NT2/D1 (cell line): ENCODE data around the gene STXBP5L.

Experiments
- DNase-seq: peaks from one replicate; pipeline ENCODE4 v3.0.0-alpha.2; 2011; ENCODE audit warnings: low read depth, low spot score
- H3K27me3 ChIP-seq: 2 replicates; pipeline ENCODE4 v1.6.0; 2011; ENCODE audit warnings: mild to moderate bottlenecking; ENCODE audit not compliant: insufficient read length, insufficient read depth
- H3K36me3 ChIP-seq: 2 replicates; pipeline ENCODE4 v1.6.1; 2011; ENCODE audit warnings: mild to moderate bottlenecking, low read length, mixed read lengths; ENCODE audit not compliant: insufficient read depth, insufficient read length
- H3K4me1 ChIP-seq: 2 replicates; pipeline ENCODE4 v1.5.1; 2011; ENCODE audit not compliant: insufficient read depth, insufficient read length
- H3K4me3 ChIP-seq: 2 replicates; pipeline ENCODE4 v1.5.1; 2011; ENCODE audit warnings: low read depth; ENCODE audit not compliant: insufficient read length
- H3K9ac ChIP-seq: 2 replicates; pipeline ENCODE4 v1.6.0; 2011; ENCODE audit warnings: low read depth; ENCODE audit not compliant: insufficient read length
- H3K9me3 ChIP-seq: 2 replicates; pipeline ENCODE4 v1.5.1; 2011; ENCODE audit warnings: mild to moderate bottlenecking, low read length; ENCODE audit not compliant: insufficient read depth
- SUZ12 ChIP-seq: IDR thresholded peaks from 2 replicates; pipeline ENCODE4 v1.6.1; 2011; ENCODE audit not compliant: insufficient read length, insufficient read depth; ENCODE audit errors: extremely low read depth
- YY1 ChIP-seq: IDR thresholded peaks from 2 replicates; pipeline ENCODE4 v1.6.1; 2011; ENCODE audit not compliant: insufficient read length, insufficient read depth
- ZNF274 ChIP-seq: IDR thresholded peaks from 2 replicates; pipeline ENCODE4 v1.6.1; 2011; ENCODE audit warnings: mild to moderate bottlenecking, low read depth, low read length

Gene STXBP5L

DNA sequence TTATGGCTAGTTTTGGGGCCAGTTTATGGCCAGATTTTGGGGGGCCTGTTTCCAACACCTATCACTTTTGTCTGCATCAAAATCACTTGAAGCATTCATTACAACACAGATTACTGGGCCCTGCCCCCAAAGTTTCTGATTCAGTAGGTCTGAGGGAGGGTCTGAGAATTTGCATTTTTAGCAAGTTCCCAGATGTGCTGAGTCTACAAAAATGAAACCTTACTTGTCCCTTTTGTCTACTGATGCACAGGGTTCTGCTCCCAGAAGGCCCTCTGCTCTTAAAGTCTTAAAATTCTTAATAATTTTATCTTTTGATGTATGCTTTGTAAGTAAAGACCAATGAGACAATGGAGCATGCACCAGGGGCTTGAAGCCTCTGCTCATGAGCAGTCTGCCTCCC lies 491.8 kb downstream of the STXBP5L start:
- Histone ChIP-seq H3K4me3 (no peak overlapping the region), H3K9me3 (peaks cover 5% of the 10 kb centered on the region; the same call in 1 of the 2 replicates), H3K4me1 (no peaks in the 10 kb centered on the region), H3K9ac (no peak overlapping the region), H3K27me3 (no peaks in the 10 kb centered on the region), H3K36me3 (no peaks in the 10 kb centered on the region)
- TF ChIP-seq YY1: no peak
- no peak for TF ChIP-seq ZNF274
- DNase-seq: no peak

DNA sequence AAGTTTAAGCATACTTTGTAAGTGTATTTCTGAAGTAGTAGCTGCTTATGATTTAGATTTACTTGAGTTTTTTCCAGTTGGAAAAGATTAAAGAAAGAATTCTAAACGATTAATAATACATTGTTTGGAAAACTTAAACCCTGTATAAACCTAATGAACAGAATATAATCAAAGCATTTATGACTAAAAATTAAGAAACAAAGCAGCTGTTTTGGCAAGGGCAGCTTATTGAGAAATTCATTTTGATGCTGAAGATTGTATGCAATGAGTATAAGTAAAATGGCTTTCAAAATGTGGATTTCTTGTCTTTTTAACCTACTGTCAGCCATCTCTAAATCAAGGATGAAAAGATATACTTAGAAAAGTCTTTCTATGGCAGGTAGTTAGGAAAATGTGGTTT lies 497.6 kb downstream of the STXBP5L start:
- Histone ChIP-seq H3K4me1 (no peaks in the 10 kb centered on the region), H3K27me3 (no peaks in the 10 kb centered on the region), H3K9me3 (no peaks in the 10 kb centered on the region), H3K9ac (no peak overlapping the region), H3K4me3 (no peak overlapping the region), H3K36me3 (no peaks in the 10 kb centered on the region)
- no peak for DNase-seq
- TF ChIP-seq SUZ12 (no peak), ZNF274 (no peak), YY1 (no peak)

DNA sequence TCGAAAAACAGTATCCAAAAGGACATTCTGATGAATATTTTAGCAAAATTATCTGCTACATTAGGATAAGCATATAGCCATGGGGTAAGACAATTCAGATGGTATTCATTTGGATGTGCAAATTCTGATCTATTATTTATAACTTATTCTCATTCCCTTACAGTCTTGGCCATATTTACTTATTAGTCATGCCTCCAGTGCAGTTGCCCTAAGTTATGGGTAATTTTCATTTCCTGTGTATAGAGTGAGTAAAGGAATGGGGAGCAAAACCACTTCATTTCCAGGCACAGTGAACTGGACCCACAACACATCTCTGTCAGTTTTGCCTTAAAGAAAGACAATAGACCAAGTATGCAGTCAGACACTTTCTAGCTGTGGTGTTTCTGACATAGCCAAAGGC lies 503.5 kb downstream of the STXBP5L start:
- Histone ChIP-seq H3K27me3 (no peaks in the 10 kb centered on the region), H3K4me1 (no peaks in the 10 kb centered on the region), H3K36me3 (no peaks in the 10 kb centered on the region), H3K9ac (no peak overlapping the region), H3K4me3 (no peak overlapping the region), H3K9me3 (no peaks in the 10 kb centered on the region)
- DNase-seq: no peak
- no peak for TF ChIP-seq ZNF274
- TF ChIP-seq YY1: no peak
- no peak for TF ChIP-seq SUZ12

DNA sequence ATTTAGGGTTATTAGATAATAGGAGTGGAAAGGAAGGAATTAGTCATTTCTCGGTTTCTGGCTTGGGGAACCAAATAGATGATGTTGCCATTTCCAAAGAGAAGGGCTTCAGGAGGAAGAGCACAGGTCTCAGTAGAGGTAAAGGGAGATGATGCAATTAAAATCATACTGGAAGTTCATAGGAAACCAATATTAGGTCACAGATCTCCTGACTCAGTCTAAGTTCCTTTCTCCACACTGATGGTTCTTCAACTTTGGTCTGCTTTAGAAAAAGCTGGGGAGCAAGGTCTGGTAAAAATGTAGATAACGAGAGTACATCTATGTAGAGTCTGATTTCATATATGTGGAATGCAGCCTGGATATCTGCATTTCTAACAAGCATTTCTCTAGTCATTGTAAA lies 506.9 kb downstream of the STXBP5L start:
- Histone ChIP-seq H3K27me3 (no peaks in the 10 kb centered on the region), H3K9me3 (no peaks in the 10 kb centered on the region), H3K4me1 (no peaks in the 10 kb centered on the region), H3K9ac (no peak overlapping the region), H3K4me3 (no peak overlapping the region), H3K36me3 (no peaks in the 10 kb centered on the region)
- DNase-seq: no peak
- TF ChIP-seq YY1: no peak
- TF ChIP-seq SUZ12: no peak
- no peak for TF ChIP-seq ZNF274

DNA sequence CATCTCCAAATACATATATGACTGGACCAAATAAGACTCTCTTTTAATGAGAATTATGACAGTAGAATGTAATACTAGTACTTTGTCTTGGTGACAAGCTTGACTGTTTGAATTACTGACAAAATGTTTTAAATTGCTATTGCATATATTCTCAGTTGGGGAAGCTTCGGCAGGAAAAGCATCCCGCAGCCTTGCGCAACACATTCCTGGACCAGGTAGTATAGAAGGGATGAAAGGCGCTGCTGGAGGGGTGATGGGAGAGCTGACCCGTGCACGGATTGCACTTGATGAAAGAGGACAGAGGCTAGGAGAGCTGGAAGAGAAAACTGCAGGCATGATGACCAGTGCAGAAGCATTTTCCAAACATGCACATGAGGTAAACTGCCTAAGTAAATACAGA lies 510.2 kb downstream of the STXBP5L start:
- Histone ChIP-seq H3K36me3 (no peaks in the 10 kb centered on the region), H3K9me3 (no peaks in the 10 kb centered on the region), H3K4me1 (no peaks in the 10 kb centered on the region), H3K4me3 (no peak overlapping the region), H3K9ac (no peak overlapping the region), H3K27me3 (no peaks in the 10 kb centered on the region)
- DNase-seq: no peak
- TF ChIP-seq SUZ12 (no peak), YY1 (no peak), ZNF274 (no peak)

DNA sequence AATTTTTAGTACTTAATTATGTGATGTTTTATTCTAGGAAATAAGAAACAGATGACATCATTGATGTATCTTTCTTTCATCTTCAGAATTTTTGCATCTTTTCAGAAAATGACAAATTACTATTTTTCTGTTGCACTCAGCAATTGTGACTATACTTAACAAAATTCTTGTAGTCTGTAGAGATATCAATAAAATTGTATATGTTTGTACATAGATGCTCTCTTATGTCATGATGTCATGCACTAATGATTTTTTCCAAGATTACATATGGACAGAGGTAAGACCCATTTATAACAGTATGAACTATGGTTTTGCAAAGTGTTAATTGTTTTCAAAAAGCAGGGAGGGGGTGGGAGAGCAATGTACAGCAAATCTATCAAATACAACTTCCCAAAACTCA lies 516.5 kb downstream of the STXBP5L start:
- no peaks in the 10 kb centered on the region for H3K4me1 ChIP-seq
- TF ChIP-seq ZNF274 (no peak), SUZ12 (no peak), YY1 (no peak)
- DNase-seq: no peak
- H3K4me3 ChIP-seq: no peak overlapping the region
- no peaks in the 10 kb centered on the region for H3K9me3 ChIP-seq
- H3K9ac ChIP-seq: no peak overlapping the region
- H3K27me3 ChIP-seq: no peaks in the 10 kb centered on the region
- peaks cover 16% of the 10 kb centered on the region for H3K36me3 ChIP-seq

DNA sequence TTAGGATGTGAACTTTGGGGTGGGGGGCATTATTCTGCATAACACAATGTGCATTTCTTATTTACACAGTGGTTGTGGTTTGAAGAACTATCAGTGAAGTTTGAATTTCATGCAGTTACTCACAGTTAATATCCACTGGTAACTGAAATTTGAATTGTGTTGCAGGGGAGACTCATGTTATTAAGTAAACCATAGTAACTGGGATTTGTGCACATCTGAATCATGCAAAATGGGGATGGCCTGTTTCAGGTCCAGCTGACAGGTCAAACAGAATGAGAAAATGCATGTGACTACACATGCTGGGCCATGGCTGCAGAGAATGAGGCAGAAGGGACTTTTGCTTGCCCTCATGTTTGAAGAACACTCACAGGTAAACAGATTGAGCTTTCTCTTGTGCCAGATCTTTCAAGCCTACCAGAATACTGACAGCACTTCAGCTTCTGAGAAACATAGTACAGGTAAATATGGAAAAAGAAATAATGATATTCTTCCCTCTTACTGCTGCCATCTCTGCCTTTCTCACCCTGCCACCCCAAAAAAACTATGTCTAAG lies 522.7 kb downstream of the STXBP5L start:
- Histone ChIP-seq H3K27me3 (no peaks in the 10 kb centered on the region), H3K4me1 (no peaks in the 10 kb centered on the region), H3K9me3 (no peaks in the 10 kb centered on the region), H3K9ac (no peak overlapping the region), H3K36me3 (peaks cover 56% of the 10 kb centered on the region), H3K4me3 (no peak overlapping the region)
- DNase-seq: no peak
- TF ChIP-seq SUZ12: no peak
- no peak for TF ChIP-seq ZNF274
- TF ChIP-seq YY1: no peak
